Kidney (tissue), 14 donors: ENCODE measurements around the gene MYOD1. TPM values are rescaled to one million over a fixed set of nuclear protein-coding genes. Genes with fewer than 3 reads are reported as not detected.

Experiments
- DNase-seq, 5 donors: peaks; one replicate each; pipeline ENCODE4 v3.0.0-alpha.2; 2013 to 2020
- FAIRE-seq: peaks from 2 replicates; lab custom pipeline; 2012; peaks lifted over from hg19 to GRCh38; lab: Jason Lieb, UNC
- H3K27ac ChIP-seq, 2 donors: one replicate each; pipeline ENCODE4 v1.7.0; 2013; ENCODE audit warnings: low read depth in 2 of 2, low read length in 2 of 2, inconsistent platforms in 1 of 2
- H3K27me3 ChIP-seq: one replicate; pipeline ENCODE4 v1.7.1; 2013; ENCODE audit warnings: low read length, inconsistent platforms; ENCODE audit not compliant: control insufficient read depth, insufficient read depth
- H3K36me3 ChIP-seq, 3 donors: one replicate each; pipeline versions ENCODE4 v1.7.0 to v1.7.1; 2013; ENCODE audit warnings: low read length in 3 of 3, control low read depth in 1 of 3, inconsistent platforms in 1 of 3; ENCODE audit not compliant: insufficient read depth in 3 of 3, control insufficient read depth in 2 of 3
- H3K4me1 ChIP-seq, 3 donors: one replicate each; pipeline versions ENCODE4 v1.7.0 to v1.7.1; 2013; ENCODE audit warnings: low read length in 3 of 3, inconsistent platforms in 1 of 3, low read depth in 1 of 3; ENCODE audit not compliant: control insufficient read depth in 2 of 3, insufficient read depth in 2 of 3
- H3K4me3 ChIP-seq, 3 donors: one replicate each; pipeline versions ENCODE4 v1.7.0 to v1.8.1; 2013; ENCODE audit warnings: low read length in 3 of 3, control low read depth in 1 of 3, inconsistent platforms in 1 of 3
- H3K9ac ChIP-seq, 3 donors: one replicate each; pipeline versions ENCODE4 v1.7.0 to v1.7.1; 2013; ENCODE audit warnings: low read length in 3 of 3, control low read depth in 1 of 3, inconsistent platforms in 1 of 3
- H3K9me3 ChIP-seq, 3 donors: one replicate each; pipeline versions ENCODE4 v1.7.0 to v1.7.1; 2013; ENCODE audit warnings: low read length in 3 of 3, control low read depth in 1 of 3, inconsistent platforms in 1 of 3; ENCODE audit not compliant: control insufficient read depth in 2 of 3, insufficient read depth in 1 of 3
- intact Hi-C: fragments of 100-400 bp; cut with DNase I; formaldehyde crosslinking; loops from one replicate; pipeline ENCODE4 v1.11.1; 2022
- polyA plus RNA-seq: library from polyadenylated mRNA; stranded (reverse); fragments of 350-450 nt; fragmentation: Illumina TruSeq; extraction: RNeasy Lipid Tissue Mini Kit (QIAGEN cat#74804); gene quantifications from one replicate; pipeline ENCODE4 v1.2.3, GENCODE V29; 2014; ENCODE audit warnings: low read depth, low replicate concordance; ENCODE audit not compliant: insufficient read depth
- total RNA-seq: library from RNA; stranded (reverse); fragmentation: NEBNext Ultra II Directional; extraction: Animal tissue kit (Norgen Biotek cat#: 25700); gene quantifications from one replicate; pipeline ENCODE4 v1.2.1, GENCODE V29; 2021
- TF ChIP-seq, protein P1 (sequence below): IDR thresholded peaks from 3 replicates; pipeline ENCODE4 v1.5.1; 2012; ENCODE audit warnings: mild to moderate bottlenecking, moderate library complexity, borderline replicate concordance; ENCODE audit not compliant: insufficient read depth; ENCODE audit errors: extremely low read depth
- donor health status: control.
- donor health status: control.
- donor health status: control.
- donor health status: control.
- donor health status: control.
- donor health status: DM: yes; HTN: yes; CAD: no.
- donor health status: Normal renal cell carcinoma (clear cell type).

The MYOD1 gene
- total and polyA plus RNA-seq, 2 donors from 2014 or later, result not detected

DNA sequence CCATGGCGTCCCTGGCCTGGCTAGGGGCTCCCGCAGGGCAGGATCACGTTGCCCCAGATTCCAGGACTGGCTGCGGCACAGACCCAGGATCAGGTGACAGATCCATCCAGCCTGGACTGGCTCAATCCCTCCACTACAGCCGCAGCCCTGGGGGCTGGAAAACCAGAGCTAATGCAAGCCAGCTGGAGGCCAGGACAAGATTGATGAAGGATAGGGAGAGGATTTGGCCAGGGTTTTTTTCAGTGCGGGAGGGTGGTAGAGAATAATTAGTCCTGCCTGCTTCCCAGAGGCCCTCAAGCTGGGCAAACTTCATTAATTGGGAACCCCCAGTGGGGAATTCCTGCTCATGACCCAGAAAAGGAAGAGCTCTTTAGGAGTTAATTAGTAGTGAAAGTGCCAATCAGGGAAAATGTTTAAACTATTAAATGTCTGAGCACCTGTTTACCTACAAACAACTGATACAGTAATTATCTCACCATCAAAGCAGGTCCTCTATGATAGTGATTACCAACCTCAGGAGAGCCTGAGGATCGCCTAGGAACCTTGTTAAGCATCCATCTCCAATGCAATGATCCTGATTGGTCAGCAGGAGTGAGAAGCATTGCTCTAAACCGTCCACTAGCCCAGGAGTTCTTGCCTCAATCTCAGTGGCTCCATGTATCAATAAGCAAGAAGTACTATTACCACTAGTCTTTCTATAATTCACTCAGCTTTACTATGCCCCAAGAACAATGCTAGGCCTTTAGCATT lies 33.0 kb upstream of the MYOD1 start:
- H3K9ac ChIP-seq, result no peak overlapping the region
- no peak overlapping the region for H3K4me3 ChIP-seq
- FAIRE-seq, result no peak
- H3K4me1 ChIP-seq, result no peaks in the 10 kb centered on the region
- H3K36me3 ChIP-seq, result no peaks in the 10 kb centered on the region
- TF ChIP-seq, protein P1, sequence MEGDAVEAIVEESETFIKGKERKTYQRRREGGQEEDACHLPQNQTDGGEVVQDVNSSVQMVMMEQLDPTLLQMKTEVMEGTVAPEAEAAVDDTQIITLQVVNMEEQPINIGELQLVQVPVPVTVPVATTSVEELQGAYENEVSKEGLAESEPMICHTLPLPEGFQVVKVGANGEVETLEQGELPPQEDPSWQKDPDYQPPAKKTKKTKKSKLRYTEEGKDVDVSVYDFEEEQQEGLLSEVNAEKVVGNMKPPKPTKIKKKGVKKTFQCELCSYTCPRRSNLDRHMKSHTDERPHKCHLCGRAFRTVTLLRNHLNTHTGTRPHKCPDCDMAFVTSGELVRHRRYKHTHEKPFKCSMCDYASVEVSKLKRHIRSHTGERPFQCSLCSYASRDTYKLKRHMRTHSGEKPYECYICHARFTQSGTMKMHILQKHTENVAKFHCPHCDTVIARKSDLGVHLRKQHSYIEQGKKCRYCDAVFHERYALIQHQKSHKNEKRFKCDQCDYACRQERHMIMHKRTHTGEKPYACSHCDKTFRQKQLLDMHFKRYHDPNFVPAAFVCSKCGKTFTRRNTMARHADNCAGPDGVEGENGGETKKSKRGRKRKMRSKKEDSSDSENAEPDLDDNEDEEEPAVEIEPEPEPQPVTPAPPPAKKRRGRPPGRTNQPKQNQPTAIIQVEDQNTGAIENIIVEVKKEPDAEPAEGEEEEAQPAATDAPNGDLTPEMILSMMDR, result no peak
- H3K27ac ChIP-seq, result no peak overlapping the region
- intact Hi-C loops, result no loop called here
- H3K9me3 ChIP-seq, result no peaks in the 10 kb centered on the region
- peak in 3 of 5 donors; percentile 16 to 28 (median 19) for DNase-seq
- H3K27me3 ChIP-seq, result no peaks in the 10 kb centered on the region

DNA sequence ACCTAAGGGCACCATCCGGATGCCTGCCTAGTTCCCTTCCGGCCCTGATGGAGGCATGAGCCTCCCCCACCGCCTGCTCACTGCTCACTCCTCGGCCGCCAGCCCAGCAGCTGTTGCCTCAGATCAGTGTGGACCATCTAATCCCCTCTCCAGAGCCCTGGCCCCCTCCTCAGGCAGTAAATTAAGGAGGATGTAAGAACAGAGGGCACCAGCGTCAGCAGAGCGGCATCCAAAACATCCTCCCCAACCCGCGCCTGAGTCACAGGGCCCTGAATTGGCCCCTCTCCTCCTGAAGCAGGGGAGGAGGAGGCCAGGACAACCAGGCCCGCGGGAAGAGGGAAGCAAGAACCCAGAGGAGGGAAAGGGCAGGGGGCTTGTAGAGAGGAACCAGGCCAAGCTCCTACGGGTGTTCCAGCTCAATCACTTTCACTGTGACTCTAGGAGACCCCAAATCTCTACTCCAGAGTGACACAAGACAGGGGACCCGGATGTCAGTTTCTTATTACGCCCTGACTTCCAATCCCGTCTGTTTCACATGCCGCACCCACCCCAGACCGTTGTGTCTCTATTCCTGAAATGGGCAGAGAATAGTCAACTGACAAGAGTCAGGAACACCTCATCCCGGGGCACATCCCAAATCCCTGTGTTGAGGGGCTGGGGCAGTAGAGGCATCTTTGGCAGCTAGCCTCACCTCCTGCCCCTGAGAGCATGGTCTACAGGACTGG lies 31.3 kb upstream of the MYOD1 start:
- TF ChIP-seq, protein P1, result no peak
- Histone ChIP-seq H3K36me3 (no peaks in the 10 kb centered on the region), H3K27ac (no peak overlapping the region), H3K4me1 (no peaks in the 10 kb centered on the region), H3K9me3 (no peaks in the 10 kb centered on the region), H3K9ac (no peak overlapping the region), H3K27me3 (no peaks in the 10 kb centered on the region), H3K4me3 (no peak overlapping the region)
- peak in 2 of 5 donors; percentile 10 to 18 for DNase-seq
- no peak for FAIRE-seq
- intact Hi-C loops, result no loop called here

DNA sequence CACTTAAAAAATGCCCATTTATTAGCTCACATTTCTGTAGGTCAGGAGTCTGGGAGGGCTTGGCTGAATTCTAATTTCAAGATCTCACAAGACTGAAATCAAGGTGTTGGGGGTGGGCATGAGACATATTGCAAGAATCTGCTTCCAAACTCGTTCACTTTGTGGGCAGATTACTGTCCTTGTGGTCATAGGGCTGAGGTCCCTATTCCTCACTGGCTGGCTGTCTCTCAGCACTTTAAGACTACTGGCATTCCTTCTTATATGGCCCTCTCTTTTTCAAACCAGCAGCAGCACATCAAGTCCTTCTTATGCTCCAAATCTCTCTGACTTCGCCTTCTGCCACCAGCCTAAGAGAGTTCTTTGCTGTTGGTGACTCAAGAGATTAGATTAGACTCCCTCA lies 27.8 kb upstream of the MYOD1 start:
- no peaks in the 10 kb centered on the region for H3K4me1 ChIP-seq
- H3K36me3 ChIP-seq, result no peaks in the 10 kb centered on the region
- no peak overlapping the region for H3K27ac ChIP-seq
- TF ChIP-seq, protein P1, result no peak
- no peak overlapping the region for H3K4me3 ChIP-seq
- no peaks in the 10 kb centered on the region for H3K9me3 ChIP-seq
- intact Hi-C loops, result no loop called here
- H3K27me3 ChIP-seq, result peaks cover 13% of the 10 kb centered on the region
- FAIRE-seq, result no peak
- no peak for DNase-seq
- no peak overlapping the region for H3K9ac ChIP-seq
